GM11168 (cell line): ENCODE measurements around the gene CATSPER1.

ENCODE experiments used
- in situ Hi-C: fragments of 300-500 bp; cut with MboI; formaldehyde crosslinking; loops from one replicate; pipeline ENCODE4 v1.12.0; 2022; ENCODE audit warnings: low sequenced_read_pairs; ENCODE audit not compliant: unreplicated experiment

The CATSPER1 gene

DNA sequence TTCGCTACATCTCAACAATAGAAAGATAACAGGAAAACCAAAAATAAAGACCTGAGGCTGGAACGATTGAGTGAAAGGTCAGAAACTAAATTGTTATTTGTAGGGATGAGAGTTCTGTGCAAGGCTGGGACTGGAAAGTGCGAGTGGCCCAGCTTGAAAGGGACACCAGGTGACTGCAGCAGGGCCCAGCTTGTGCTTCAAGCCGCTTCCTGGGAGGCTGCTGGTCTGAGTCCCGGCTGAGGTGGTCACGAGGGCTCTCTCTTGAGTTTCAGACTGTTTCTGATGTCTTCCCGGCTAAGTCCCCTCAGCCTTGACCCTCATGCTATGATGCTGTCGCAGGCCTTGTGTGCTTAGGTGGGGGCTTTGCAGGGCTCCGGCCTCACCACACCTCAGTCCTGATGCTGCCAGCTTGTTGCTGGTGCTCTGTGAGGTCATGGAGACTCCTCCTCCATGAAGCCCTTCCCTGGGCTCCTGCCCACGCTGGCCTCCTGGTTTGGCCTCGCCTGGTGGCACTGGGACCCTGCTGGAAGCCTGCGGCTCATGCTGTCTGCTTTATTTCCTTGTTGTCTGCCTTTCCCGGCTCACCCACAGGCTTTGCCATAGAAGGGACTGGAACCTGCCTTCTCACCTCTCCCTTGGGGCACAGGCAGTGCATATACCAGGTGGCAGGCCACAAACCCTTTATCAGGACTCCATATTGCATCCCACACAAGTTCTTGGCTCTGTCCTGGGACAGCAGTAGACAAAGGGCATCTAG, 20.0 kb downstream of the CATSPER1 start:
- in situ Hi-C loops: no loop called here

- in situ Hi-C loops: no loop called here
Measured at GRCh38 chr11:66004186-66004585, 22.1 kb downstream of the CATSPER1 start.

- in situ Hi-C loops: no loop called here
Measured at GRCh38 chr11:66003291-66003690, 23.0 kb downstream of the CATSPER1 start.

DNA sequence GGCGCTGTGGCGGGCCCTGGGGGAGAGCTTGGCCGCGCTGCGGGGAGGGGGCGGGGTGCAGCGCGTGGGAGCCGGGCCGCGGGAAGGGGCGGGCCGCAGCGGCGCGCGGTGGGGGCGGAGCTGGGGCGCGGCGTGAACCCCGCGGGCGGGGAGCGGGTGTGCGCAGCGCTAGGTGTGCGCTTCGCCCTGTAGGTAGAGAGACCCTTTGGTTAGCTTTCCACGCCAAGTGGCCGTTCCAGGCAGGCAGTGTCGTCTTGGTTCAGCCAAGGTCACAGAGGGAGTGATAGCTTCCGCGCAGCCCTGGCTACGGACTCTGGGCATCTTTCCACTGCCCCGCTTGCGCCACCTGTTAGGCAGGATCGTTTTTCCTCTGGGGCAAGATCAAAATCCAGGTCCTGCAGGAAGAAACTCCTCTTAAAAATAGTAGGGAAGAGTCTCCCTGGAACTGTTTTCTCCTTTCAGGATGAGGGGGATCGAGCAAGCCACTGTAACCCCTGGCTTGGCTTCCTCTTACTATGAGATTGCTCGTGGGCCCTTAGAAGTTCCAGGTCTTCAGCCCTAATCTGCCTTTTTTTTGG, 23.5 kb downstream of the CATSPER1 start:
- in situ Hi-C loops: no loop called here

DNA sequence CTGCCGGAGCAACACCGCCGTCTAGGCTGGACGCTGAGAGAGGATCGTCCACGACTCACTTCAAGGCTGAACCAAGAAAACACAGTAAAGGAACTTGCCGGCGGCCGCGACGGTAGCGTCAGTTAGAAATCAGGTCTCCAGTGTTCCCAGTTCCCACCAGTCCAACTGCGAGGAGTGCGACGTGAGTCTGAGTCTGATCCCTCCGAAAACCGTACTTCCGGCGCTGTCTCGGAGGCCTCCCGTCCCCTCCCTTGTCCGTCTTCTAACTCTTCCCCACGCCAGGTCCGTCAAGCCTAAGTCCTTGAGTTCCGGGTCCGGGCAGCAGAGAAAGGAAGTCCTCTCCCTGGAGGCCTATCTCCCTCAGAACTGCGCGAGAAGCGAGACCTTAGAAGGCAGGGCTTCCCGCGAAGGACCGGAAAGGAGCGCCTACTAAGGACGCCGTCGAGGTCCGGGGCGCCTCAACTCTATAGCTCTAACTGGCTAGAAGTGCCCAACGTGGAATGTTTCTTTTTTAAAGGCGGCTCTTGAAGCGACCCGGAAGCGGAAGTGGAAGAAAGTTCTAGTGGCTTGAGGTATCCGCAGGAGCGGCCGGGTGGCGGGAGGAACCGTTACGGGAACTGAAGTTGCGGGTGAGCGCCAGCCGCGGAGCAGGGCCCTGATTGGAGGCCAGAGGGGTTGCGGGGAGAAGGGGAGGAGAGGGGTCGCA, 24.2 kb downstream of the CATSPER1 start, which contains the start of the genes BANF1 and EIF1AD:
BANF1 (plus strand) TSS at position 562 of the 706 bp plus-strand sequence. CDS start 748 bp downstream, outside the sequence.
EIF1AD (minus strand) TSS at position 216 of the 706 bp plus-strand sequence. CDS start 1,768 bp downstream, outside the sequence.
- in situ Hi-C loops: no loop called here

- in situ Hi-C loops: loop anchor here (25.0 kb wide), 1 partner anchor 285 kb away; the partner anchor contains the start of genes KAT5 and RNASEH2C
Measured at GRCh38 chr11:65997286-65997685, 29.0 kb downstream of the CATSPER1 start.

DNA sequence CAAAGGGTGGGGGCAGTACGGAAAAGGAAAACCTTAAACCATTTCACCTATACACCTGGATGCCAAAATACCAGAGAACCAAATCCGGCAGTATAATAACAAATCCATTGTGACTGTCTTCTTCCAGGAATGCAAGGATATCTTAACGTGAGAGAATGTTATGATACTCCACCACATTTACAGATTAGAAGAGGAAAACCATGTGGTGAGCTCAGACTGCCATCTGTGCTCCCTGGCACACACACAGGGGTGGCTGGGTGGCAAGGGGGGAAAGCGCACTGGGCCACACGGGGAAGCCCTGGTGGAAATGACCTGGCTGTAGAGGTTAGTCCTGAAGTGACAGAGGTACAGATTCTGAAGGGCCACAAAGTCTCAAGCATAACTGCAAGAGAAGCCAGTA, 34.2 kb downstream of the CATSPER1 start:
- in situ Hi-C loops: loop anchor here (5.0 to 25.0 kb wide), 2 partner anchors 110 to 280 kb away; partner anchors contain the start of genes KAT5 and RNASEH2C

DNA sequence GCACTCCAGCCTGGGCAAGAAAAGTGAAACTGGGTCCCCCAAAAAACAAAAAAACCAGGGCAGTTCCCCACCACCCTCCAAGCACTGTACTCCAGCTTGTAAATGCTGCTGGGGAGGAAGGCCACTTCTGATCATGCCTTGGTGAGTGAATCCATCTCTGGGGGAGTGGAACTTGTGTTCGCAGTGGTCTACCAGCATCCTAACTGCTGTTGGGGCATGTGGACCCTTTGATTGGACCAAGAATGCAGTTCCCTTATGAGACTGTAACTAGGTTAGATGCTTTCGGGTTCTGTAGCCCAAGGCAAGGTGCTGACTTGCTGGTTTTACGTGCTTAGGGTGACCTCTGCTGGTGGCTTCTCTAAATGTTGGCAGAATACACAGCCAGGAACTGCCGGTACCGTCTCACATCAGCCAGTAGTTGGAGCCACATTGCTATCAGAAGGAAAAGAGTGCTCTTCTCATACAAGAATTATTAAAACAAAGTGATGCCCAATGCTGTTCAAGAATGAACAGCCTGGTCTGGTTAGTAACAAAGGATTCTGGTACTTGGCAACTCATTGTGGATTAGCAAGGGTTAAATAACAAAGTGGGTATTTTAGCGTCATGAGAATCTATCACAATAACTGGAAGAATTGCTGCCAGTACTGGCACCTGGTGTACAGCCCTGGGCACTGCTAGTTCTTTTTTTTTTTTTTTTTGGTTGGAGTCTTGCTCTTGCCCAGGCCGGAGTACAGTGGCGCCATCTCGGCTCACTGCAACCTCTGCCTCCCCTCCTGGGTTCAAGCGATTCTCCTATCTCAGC, 37.3 kb downstream of the CATSPER1 start:
- in situ Hi-C loops: loop anchor here (25.0 kb wide), 1 partner anchor 277 kb away; the partner anchor contains the start of genes KAT5 and RNASEH2C

- in situ Hi-C loops: loop anchor here (25.0 kb wide), 1 partner anchor 275 kb away; the partner anchor contains the start of genes KAT5 and RNASEH2C
Measured at GRCh38 chr11:65987336-65987735, 38.9 kb downstream of the CATSPER1 start.

GRCh38 chr11:65983589-65983987, 42.7 kb downstream of the CATSPER1 start:
- in situ Hi-C loops: loop anchor here (25.0 kb wide), 1 partner anchor 271 kb away; the partner anchor contains the start of genes KAT5 and RNASEH2C

DNA sequence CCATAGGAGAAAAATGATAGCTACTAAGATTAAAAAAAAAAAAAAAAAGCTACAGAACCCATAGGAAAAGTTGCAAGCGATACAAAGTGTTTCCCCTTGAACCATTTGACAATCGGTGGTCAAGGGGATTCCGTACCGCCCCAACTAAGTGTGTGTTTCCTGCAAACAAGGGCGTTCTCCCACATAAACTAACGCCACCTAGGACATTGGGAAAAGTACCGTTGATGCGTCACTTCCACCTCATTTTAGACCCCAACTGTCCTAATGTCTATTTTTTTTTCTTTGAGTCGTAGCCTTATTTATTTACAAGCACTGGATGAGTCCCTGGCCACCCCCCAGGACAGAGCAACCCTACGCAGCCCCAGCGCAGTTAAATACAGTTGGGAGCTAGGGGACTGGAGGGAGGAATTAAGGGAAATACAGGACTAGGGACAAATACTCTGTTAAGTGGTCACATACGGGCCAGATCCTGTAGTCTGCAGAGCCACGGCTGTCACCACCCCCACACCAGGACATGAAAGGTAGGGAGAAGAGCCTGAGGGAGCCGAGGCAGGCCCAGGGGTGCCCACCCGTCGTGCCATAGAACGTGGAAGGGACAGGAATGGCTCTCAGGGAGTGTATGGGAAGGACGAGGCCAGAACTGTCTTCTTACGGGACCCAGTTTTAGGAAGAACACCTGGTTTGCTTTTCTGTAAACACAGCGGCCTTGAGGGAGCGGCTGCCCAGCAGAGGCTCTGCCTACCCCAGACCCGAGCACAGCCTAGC, 43.3 kb downstream of the CATSPER1 start:
- in situ Hi-C loops: loop anchor here (25.0 kb wide), 1 partner anchor 271 kb away; the partner anchor contains the start of genes KAT5 and RNASEH2C

- in situ Hi-C loops: loop anchor here (25.0 kb wide), 1 partner anchor 270 kb away; the partner anchor contains the start of genes KAT5 and RNASEH2C
Measured at GRCh38 chr11:65981972-65982823, 44.1 kb downstream of the CATSPER1 start.

GRCh38 chr11:65981101-65981740, 45.1 kb downstream of the CATSPER1 start:
- in situ Hi-C loops: loop anchor here (25.0 kb wide), 1 partner anchor 269 kb away; the partner anchor contains the start of genes KAT5 and RNASEH2C

GRCh38 chr11:65979261-65979759, 47.0 kb downstream of the CATSPER1 start:
- in situ Hi-C loops: loop anchor here (25.0 kb wide), 1 partner anchor 267 kb away; the partner anchor contains the start of genes KAT5 and RNASEH2C

- in situ Hi-C loops: loop anchor here (25.0 kb wide), 1 partner anchor 266 kb away; the partner anchor contains the start of genes KAT5 and RNASEH2C
Measured at GRCh38 chr11:65978391-65979238, 47.7 kb downstream of the CATSPER1 start.
